Gastroesophageal sphincter (tissue), 3 donors: ENCODE results near the gene ANO10.

Source experiments
- CTCF ChIP-seq, 4 experiments: fragments of 200-600 bp in 2 of 4; fragments of 450-650 bp in 2 of 4; sonication (generic) in 1 of 4; IDR thresholded peaks; one replicate each; pipeline ENCODE4 v1.5.1; 2017 to 2019; ENCODE audit warnings: antibody characterized with exemption in 4 of 4, mild to moderate bottlenecking in 2 of 4, moderate library complexity in 2 of 4
- EP300 ChIP-seq: sonication (generic); formaldehyde crosslinking; IDR thresholded peaks from one replicate; pipeline ENCODE4 v1.6.1; 2017; ENCODE audit warnings: antibody characterized with exemption, mild to moderate bottlenecking
- POLR2A ChIP-seq, 2 donors: fragments of 450-650 bp; IDR thresholded peaks; one replicate each; pipeline ENCODE4 v1.6.1; 2017; ENCODE audit warnings: antibody characterized with exemption in 2 of 2, mild to moderate bottlenecking in 2 of 2, moderate library complexity in 1 of 2

- TF ChIP-seq POLR2A (IDR thresholded peaks at IDR 0.05): no peak
- TF ChIP-seq EP300: no peak
- TF ChIP-seq CTCF (IDR thresholded peaks at IDR 0.05): no peak
Measured at GRCh38 chr3:43388175-43388574, 233.6 kb downstream of the ANO10 start.
